Activated CD4-positive, alpha-beta T cell treated with anti-CD3 and anti-CD28 coated beads, Interleukin-2, amount 50 U/mL, for 16 hours (primary cell): ENCODE data around the gene DACT1.

Experiments
- DNase-seq: peaks from one replicate; pipeline ENCODE4 v3.0.0-alpha.2; 2020

DACT1 gene

GRCh38 chr14:58636129-58636528 lies 1.6 kb upstream of the DACT1 start:
- no peak for DNase-seq

- no peak for DNase-seq
These were observed 747 bp upstream of the DACT1 start for GRCh38 chr14:58637040-58637390.

- no peak for DNase-seq
These were observed 752 bp downstream of the DACT1 start for GRCh38 chr14:58638231-58639197.

- no peak for DNase-seq
These were observed 1.4 kb downstream of the DACT1 start for GRCh38 chr14:58639198-58639565.

- peak; percentile 27 for DNase-seq
These were observed 2.2 kb downstream of the DACT1 start for GRCh38 chr14:58639842-58640484.

GRCh38 chr14:58640959-58641358 lies 3.2 kb downstream of the DACT1 start:
- no peak for DNase-seq

GRCh38 chr14:58641509-58641908 lies 3.7 kb downstream of the DACT1 start:
- no peak for DNase-seq

DNA sequence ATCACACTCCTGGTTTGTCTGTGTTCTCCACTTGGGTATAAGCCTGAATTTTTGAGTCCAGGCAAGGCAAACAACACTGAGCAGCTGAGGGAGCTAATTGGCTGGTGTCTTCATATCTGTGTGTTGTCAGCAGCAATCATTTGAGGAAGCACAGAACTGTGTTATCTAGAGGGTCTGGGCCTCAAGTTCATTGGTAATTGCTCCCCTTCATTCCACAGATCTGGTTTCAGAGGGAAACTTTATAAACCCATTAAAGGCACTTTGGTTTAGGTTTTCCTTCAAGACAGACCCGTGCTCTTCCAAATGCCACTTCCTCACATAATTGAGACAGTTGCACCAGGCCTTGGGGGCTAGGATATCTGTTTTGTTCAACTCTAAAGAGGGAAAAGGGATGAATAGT lies 5.6 kb downstream of the DACT1 start:
- no peak for DNase-seq

- DNase-seq: no peak
These were observed 7.9 kb downstream of the DACT1 start for GRCh38 chr14:58645641-58646040.

- DNase-seq: no peak
These were observed 8.7 kb downstream of the DACT1 start for GRCh38 chr14:58646479-58646878.

DNA sequence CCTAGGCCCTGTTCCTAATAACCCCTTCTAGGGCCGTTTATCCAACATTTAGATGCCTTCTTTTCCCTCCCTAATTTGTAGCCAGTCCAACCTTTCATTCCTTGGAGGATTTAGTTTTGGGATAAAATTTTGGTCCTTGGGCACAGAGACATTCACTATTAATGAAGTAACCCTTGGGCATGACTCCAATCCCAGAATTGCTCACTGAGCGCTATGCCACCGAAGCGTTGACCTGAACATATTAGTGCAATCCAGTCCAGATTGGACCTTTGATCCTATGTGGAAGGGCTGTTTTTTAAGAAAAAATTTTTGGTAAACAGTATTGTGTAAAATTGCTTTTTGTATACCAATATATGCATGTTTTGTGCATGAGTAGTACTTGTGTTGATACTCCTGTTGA lies 10.0 kb downstream of the DACT1 start:
- no peak for DNase-seq

GRCh38 chr14:58650857-58651256 lies 13.1 kb downstream of the DACT1 start:
- no peak for DNase-seq

- no peak for DNase-seq
These were observed 19.1 kb downstream of the DACT1 start for GRCh38 chr14:58656671-58657411.

DNA sequence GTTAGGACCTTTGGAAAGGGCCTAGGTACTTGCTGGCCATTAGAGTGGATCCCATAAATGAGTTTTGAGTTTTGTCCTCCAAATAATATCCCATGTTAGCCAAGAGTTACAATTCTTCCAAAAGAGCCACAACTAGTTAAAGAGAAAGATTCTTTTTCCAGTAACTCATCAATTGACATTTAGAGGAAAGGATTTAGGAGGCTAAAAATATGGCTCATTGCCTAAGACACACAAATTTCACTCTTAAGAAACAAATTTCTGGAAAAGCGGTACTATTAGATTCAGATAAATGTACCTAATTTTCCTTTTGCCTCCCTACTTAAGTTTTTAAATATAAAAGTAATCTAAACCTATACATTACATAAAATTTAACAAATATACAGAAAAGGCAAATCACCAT lies 21.3 kb downstream of the DACT1 start:
- no peak for DNase-seq

- DNase-seq: no peak
These were observed 22.1 kb downstream of the DACT1 start for GRCh38 chr14:58659846-58660245.

DNA sequence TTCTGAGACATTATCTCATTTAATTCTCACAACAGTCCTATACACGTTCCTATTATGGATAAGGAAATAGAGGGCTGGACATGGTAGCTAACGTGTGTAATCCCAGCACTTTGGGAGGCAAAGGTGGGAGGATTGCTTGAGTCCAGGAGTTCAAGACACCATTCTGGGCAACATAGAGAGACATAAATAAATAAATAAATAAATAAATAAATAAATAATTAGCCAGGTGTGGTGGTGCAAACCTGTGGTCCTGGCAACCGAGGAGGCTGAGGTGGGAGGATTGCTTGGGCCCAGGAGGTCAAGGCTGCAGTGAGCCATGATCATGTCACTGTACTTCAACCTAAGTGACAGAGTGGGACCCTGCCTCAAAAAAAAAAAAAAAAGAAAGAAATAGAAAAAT lies 22.6 kb downstream of the DACT1 start:
- DNase-seq: no peak

- no peak for DNase-seq
These were observed 24.3 kb downstream of the DACT1 start for GRCh38 chr14:58662018-58662417.

DNA sequence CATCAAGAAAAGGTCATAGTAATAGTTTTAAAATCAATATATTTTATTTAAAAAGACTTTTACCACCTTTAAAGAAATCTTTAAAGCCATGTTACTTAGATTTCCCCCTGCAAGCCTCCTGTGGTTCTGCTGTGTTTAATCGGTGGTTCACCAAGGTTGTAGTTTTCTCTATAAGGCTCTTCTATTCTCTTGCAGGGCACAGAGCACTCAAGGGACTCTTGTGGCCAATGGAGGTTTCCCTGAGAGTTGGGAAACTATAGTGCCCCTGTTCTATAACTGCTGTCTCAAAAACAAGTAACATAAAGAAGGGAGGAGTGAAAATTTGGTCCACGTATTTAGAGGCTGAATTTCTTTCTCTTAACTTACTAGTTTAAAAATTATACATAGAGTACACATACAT lies 25.0 kb downstream of the DACT1 start:
- no peak for DNase-seq

- DNase-seq: no peak
These were observed 25.8 kb downstream of the DACT1 start for GRCh38 chr14:58663494-58664111.

- DNase-seq: no peak
These were observed 28.2 kb downstream of the DACT1 start for GRCh38 chr14:58665773-58666500.

- DNase-seq: no peak
These were observed 29.0 kb downstream of the DACT1 start for GRCh38 chr14:58666737-58667136.

DNA sequence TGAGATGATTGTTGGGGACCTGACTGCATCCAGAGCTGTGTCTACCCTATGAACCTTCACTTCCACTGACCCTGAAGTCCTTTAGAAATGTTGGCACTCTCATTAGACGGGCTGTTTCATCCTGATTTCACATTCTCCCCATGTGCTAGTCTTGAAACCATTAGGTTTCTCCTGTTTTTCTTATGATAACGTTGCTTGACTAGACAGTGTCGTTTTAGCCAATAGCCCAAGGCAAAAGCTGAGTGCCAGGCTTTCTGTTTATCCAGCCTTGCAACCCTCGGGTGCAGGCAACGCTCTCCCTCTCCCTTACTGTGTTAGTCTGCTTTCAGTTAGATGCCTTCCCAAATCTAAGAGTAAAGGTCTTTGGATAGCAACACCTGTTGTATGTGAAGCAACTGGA lies 30.1 kb downstream of the DACT1 start:
- no peak for DNase-seq
